ENCODE data around the gene RYR3. TPM values are rescaled to one million over a fixed set of nuclear protein-coding genes. Genes with fewer than 3 reads are reported as not detected.

The RYR3 gene
- total RNA-seq, 4 donors from 2014 or later = 0.38 to 1.8 (median 1.2) TPM

DNA sequence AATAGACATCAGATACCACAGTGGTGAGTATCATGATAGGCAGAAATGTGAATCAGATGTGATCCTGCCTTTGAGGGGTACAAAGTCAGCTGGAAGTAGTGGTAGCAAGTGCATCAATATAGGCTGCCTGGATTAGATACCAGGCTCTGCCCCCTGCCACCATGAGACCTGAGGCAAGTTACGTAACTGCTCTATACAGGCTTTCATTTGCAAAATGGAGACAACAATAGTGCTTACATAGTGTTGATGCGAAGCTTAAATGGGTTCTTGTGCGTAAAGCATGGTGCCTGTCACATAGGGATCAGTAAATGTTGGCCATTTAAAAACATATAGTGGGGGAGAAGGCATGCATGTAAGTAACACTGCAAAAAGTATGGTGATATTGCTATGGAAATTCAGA is 158.0 kb downstream of the RYR3 start:
- intact Hi-C loops (cut with DNase I; ENCODE audit: low total_unique reads) = no loop called here
- DNase-seq (ENCODE audit: low spot score in 2 of 2) = no peak
- WGBS, 2 donors = 87 to 89% methylated on average over 3 of the region's 3 CpGs
- TF ChIP-seq, protein P1, sequence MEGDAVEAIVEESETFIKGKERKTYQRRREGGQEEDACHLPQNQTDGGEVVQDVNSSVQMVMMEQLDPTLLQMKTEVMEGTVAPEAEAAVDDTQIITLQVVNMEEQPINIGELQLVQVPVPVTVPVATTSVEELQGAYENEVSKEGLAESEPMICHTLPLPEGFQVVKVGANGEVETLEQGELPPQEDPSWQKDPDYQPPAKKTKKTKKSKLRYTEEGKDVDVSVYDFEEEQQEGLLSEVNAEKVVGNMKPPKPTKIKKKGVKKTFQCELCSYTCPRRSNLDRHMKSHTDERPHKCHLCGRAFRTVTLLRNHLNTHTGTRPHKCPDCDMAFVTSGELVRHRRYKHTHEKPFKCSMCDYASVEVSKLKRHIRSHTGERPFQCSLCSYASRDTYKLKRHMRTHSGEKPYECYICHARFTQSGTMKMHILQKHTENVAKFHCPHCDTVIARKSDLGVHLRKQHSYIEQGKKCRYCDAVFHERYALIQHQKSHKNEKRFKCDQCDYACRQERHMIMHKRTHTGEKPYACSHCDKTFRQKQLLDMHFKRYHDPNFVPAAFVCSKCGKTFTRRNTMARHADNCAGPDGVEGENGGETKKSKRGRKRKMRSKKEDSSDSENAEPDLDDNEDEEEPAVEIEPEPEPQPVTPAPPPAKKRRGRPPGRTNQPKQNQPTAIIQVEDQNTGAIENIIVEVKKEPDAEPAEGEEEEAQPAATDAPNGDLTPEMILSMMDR (IDR thresholded peaks at IDR 0.05) = no peak
- no peak for TF ChIP-seq POLR2A (IDR thresholded peaks at IDR 0.05)
- no peak overlapping the region for H3K4me3 ChIP-seq (ENCODE audit: low read depth, poor library complexity, severe bottlenecking)

DNA sequence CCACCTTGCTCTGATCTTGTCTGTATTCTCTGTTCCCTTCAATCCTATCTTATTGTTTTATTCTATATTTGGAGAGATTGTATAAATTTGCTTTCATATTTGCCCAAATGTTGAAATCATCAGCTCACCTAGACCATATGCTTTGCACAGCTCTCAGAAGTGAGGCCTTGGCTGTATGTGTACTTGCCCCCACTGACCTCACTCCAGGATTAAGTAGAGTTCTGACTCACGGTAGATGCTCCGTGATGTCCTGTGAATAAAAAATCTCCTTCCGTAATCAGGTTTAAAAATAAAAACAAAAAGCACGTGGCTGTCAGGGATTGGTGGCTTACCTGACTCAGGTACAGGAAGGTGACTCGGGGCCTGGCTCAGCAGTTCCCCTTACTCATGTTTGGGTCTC is 162.2 kb downstream of the RYR3 start:
- intact Hi-C loops (cut with DNase I; ENCODE audit: low total_unique reads) = no loop called here
- WGBS, 2 donors = 89 to 94% methylated on average over 5 of the region's 5 CpGs
- no peak for DNase-seq (ENCODE audit: low spot score in 2 of 2)
- H3K4me3 ChIP-seq (ENCODE audit: low read depth, poor library complexity, severe bottlenecking) = no peak overlapping the region
- no peak for TF ChIP-seq POLR2A (IDR thresholded peaks at IDR 0.05)
- TF ChIP-seq, protein P1 (IDR thresholded peaks at IDR 0.05) = no peak

DNA sequence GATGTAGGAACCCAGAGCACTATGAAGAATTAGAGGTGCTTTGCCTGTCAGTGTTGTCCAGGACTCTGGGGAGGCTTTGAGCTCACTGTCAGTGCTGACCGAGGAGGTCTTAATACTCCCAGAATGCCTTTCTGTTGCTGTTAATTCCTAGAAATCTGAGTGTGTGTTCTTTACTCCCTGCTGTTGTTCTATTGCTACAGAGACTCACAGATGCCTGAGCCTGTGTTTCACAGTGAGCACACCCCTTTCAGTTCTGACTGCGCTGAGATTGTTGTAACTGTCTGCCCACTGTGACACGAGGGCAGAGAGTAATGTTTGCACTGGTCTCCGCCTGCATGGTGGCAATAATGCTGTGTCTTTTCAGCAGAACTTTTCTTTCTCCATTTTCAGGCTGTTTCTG is 162.9 kb downstream of the RYR3 start:
- intact Hi-C loops (cut with DNase I; ENCODE audit: low total_unique reads) = no loop called here
- H3K4me3 ChIP-seq (ENCODE audit: low read depth, poor library complexity, severe bottlenecking) = no peak overlapping the region
- 81 to 88% methylated on average over 4 of the region's 4 CpGs for WGBS, 2 donors
- DNase-seq (ENCODE audit: low spot score in 2 of 2) = no peak
- TF ChIP-seq POLR2A (IDR thresholded peaks at IDR 0.05) = no peak
- TF ChIP-seq, protein P1 (IDR thresholded peaks at IDR 0.05) = no peak

DNA sequence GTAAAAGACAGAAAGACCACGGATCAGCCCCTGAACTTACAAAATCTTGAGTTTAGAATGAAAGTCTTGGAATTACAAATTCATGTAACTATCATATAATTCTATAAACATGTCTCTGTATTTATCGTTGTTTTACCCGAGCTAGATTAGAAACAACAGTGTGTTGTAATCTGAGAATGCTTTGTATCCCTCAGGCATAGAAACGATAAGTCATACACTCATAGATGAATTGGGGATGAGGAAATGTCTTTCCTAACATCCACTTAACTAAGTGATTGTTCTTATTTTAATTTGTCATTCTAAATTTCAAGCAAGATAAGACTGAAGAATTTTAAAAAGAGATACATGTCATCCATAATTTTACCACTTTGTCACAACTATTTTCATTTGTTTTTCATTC is 165.3 kb downstream of the RYR3 start:
- intact Hi-C loops (cut with DNase I; ENCODE audit: low total_unique reads) = no loop called here
- no peak overlapping the region for H3K4me3 ChIP-seq (ENCODE audit: low read depth, poor library complexity, severe bottlenecking)
- DNase-seq (ENCODE audit: low spot score in 2 of 2) = no peak
- 69 to 72% methylated on average over 4 of the region's 4 CpGs for WGBS, 2 donors
- TF ChIP-seq, protein P1 (IDR thresholded peaks at IDR 0.05) = no peak
- no peak for TF ChIP-seq POLR2A (IDR thresholded peaks at IDR 0.05)

DNA sequence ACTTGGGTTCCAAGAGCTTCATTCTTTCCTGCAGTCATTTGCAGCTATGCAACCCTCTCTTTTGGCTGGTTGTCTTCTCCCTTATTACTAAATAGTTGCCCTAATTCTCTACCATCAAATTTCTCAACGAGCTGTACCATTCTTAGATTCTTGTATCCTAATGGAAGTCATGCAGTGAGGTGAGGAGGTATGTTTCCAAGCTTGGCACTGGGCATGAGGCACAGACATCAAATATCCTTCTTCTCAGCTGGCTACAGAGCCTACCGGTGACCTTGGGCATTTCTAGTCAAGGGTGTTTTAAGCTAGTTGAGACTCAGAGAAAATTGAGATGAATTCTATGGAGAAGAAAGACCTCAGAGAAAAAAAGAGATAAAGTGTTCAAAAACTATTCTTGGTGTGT is 166.1 kb downstream of the RYR3 start:
- no peak overlapping the region for H3K4me3 ChIP-seq (ENCODE audit: low read depth, poor library complexity, severe bottlenecking)
- TF ChIP-seq, protein P1 (IDR thresholded peaks at IDR 0.05) = no peak
- no peak for TF ChIP-seq POLR2A (IDR thresholded peaks at IDR 0.05)
- no peak for DNase-seq (ENCODE audit: low spot score in 2 of 2)
- WGBS, 2 donors = 94% methylated on average over 2 of the region's 2 CpGs
- intact Hi-C loops (cut with DNase I; ENCODE audit: low total_unique reads) = no loop called here

DNA sequence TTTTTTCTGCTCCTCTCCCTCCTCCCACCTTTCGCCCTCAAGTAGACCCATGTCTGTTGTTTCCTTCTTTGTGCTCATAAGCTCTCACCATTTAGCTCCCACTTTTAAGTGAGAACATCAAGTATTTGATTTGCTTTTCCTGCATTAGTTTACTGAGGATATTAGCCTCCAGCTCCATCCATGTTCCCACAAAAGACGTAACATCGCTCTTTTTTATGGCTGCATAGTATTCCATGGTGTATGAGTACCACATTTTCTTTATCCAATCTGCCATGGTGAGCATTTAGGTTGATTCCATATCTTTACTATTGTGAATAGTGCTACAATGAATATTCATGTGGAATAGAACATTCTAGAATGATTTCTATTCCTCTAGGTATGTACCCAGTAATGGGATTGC is 178.6 kb downstream of the RYR3 start:
- whole genome bisulfite sequencing, 2 donors = 97 to 99% methylated on average over 3 of the region's 3 CpGs
- intact Hi-C loops (cut with DNase I; ENCODE audit: low total_unique reads) = no loop called here
- no peak for TF ChIP-seq POLR2A (IDR thresholded peaks at IDR 0.05)
- TF ChIP-seq, protein P1 (IDR thresholded peaks at IDR 0.05) = no peak
- H3K4me3 ChIP-seq (ENCODE audit: low read depth, poor library complexity, severe bottlenecking) = no peak overlapping the region
- DNase-seq (ENCODE audit: low spot score in 2 of 2) = no peak

All from lower leg skin (tissue), 4 donors.